ENCODE data around the gene H2AZ2.
"Not testable (repeated sequence)": the region's sequence is repeated elsewhere in the genome, so short reads cannot be mapped to it uniquely, and the experiment has no call there.

Gene H2AZ2

GRCh38 chr7:44870336-44870735, 22.4 kb upstream of the H2AZ2 start:
- DNase-seq: not testable (repeated sequence)

GRCh38 chr7:44867073-44867995, 19.4 kb upstream of the H2AZ2 start:
- DNase-seq: no peak

- not testable (repeated sequence) for DNase-seq
Measured at GRCh38 chr7:44861949-44862348, 14.1 kb upstream of the H2AZ2 start.

- DNase-seq: no peak
Measured at GRCh38 chr7:44858161-44858560, 10.3 kb upstream of the H2AZ2 start.

- DNase-seq: no peak
Measured at GRCh38 chr7:44854644-44855364, 6.9 kb upstream of the H2AZ2 start.

- peak; percentile 42 for DNase-seq
Measured at GRCh38 chr7:44853391-44853790, 5.5 kb upstream of the H2AZ2 start.

GRCh38 chr7:44852590-44852989, 4.7 kb upstream of the H2AZ2 start:
- no peak for DNase-seq

GRCh38 chr7:44849885-44850544, 2.1 kb upstream of the H2AZ2 start:
- no peak for DNase-seq

- no peak for DNase-seq
Measured at GRCh38 chr7:44849259-44849884, 1.5 kb upstream of the H2AZ2 start.

- peak; percentile 86 for DNase-seq
Measured at GRCh38 chr7:44847509-44847919, 373 bp downstream of the H2AZ2 start.

- DNase-seq: no peak
Measured at GRCh38 chr7:44846816-44847508, 925 bp downstream of the H2AZ2 start.

- DNase-seq: peak; percentile 37
Measured at GRCh38 chr7:44846390-44846789, 1.5 kb downstream of the H2AZ2 start.

GRCh38 chr7:44845451-44845850, 2.4 kb downstream of the H2AZ2 start:
- no peak for DNase-seq

- not testable (repeated sequence) for DNase-seq
Measured at GRCh38 chr7:44843440-44843839, 4.4 kb downstream of the H2AZ2 start.

- DNase-seq: not testable (repeated sequence)
Measured at GRCh38 chr7:44842675-44843074, 5.2 kb downstream of the H2AZ2 start.

GRCh38 chr7:44838751-44839150, 9.1 kb downstream of the H2AZ2 start:
- DNase-seq: no peak

- DNase-seq: no peak
Measured at GRCh38 chr7:44827567-44827966, 20.3 kb downstream of the H2AZ2 start.

- DNase-seq: no peak
Measured at GRCh38 chr7:44824894-44825526, 22.9 kb downstream of the H2AZ2 start.

GRCh38 chr7:44823255-44823781, 24.6 kb downstream of the H2AZ2 start:
- no peak for DNase-seq

- no peak for DNase-seq
Measured at GRCh38 chr7:44819292-44819691, 28.6 kb downstream of the H2AZ2 start.

GRCh38 chr7:44814919-44815318, 33.0 kb downstream of the H2AZ2 start:
- DNase-seq: no peak

- no peak for DNase-seq
Measured at GRCh38 chr7:44811571-44811970, 36.3 kb downstream of the H2AZ2 start.

All from stimulated activated CD8-positive, alpha-beta memory T cell treated with anti-CD3 and anti-CD28 coated beads, Interleukin-4, amount 100 ng/mL, for 48 hours (primary cell).